CD4-positive, alpha-beta T cell treated with Interleukin-6 at 100 ng/mL for 8 hours (primary cell): ENCODE data around the gene PAXX.
"Not testable (repeated sequence)": the region's sequence is repeated elsewhere in the genome, so short reads cannot be mapped to it uniquely, and the experiment has no call there.

Experiments used
- DNase-seq: peaks from one replicate; pipeline ENCODE4 v3.0.0-alpha.2; 2020; ENCODE audit warnings: mixed read lengths, low spot score

Gene PAXX

DNA sequence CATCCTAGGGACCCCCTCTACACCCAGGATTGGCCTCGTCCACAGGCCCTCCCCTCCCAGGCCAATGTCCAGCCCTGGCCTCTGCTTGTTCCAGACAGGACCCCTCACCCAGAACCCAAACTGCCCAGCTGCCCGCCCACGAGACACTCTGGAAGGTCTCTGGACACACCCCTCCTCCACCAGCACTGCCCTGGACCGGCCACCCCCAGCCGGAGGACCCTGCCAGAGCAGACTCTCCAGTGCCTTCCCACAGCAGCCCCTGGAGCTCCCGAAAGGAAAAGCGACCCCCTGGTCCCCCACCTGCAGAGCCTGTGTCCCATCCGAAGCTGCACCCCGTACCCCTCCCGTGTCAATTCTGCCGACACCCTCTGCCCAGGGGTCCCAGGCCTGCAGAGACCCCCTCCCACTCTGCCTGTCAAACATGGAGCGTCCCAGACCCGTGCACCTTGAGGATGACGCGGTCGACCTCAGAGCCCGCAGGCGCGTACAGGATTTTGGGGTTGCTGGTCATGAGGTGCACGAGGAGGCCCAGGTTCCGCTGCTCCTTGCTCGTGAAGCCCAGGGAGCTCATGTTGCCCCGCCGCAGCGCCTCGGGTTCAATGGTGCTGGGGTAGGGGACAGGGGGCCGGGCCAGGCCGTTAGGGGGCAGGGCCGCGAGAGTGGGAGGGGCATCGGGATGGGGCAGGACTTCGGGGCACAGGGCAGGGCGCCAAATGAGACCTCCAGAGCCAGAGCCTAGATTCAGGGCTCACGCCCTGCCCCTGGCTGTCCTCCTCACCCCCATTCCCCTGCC lies 27.9 kb downstream of the PAXX start:
- DNase-seq: no peak

DNA sequence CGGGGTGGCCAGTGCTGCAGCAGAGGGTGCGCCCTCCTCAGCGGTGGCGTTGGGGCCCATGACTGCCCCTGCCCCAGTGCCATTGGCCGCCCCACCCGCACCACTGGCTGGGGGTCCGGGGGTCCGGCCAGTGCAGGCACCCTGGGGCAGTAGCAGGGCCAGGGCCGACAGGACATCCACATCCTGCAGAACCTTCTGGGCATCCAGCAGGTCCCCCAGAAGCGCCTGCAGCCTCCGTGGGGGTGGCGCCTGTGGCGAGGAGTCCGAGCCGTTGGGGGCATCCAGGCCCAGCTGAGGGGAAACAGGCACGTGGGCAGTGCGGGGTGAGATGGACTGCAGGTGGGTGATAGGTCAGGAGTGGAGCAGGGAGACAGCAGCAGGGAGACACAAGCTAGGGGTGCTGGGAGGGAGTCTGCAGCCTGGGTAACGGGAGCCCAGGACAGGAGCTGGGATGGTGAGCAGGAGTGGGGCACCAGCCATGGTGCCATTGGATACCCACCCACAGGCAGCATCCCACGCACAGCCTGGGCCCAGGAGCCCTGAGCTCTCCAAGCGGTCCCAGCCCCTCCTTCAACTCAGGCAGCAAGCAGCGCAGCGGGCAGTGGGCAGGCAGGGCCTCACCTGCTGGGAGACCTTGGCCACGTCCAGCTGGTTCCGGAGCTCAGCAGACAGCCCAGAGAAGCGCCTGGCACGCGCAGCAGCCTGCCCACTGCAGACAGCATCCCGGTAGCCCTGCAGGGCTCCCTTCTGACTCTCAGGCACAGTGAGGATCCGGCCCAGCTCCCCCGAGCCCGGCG lies 28.7 kb downstream of the PAXX start:
- DNase-seq: no peak

GRCh38 chr9:137021568-137021978 lies 29.4 kb downstream of the PAXX start:
- DNase-seq: no peak

GRCh38 chr9:137021979-137022661 lies 29.9 kb downstream of the PAXX start:
- DNase-seq: peak; percentile 63

DNA sequence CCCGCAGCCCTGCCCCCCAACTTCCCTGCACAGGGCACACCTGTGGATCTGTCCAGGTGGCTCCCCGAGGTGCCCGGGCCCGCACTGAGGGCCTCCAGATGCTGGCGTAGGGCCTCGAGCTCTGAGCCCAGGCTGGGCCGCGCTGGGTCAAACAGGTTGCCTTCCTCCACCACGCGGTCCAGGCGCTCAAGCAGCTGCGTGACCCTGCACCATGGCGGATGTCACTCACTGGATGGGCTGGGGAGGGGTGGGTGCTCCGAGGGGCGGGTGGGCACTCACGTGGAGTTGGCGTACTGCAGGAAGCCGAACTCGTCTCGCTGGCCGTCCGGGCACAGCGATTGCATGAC lies 30.4 kb downstream of the PAXX start:
- no peak for DNase-seq

DNA sequence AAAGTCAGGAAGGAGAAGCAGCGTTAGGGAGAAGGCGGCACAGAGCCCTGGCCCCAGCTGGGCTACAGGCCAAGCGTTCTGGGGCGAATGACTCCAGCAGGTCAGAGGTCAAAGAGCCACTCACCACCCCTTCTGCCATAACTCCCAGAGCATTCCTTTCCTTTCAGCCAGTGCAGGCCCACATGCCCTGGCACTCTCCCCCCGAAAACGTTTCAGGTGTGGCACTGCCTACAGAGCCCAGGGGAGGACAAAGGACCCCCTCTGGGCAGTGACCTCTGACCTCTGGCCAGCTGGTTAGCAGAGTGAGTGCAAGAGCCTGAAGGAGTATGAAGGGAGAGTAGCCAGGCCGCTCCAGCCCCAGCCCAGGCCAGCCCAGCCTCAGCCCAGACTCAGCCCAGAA lies 30.9 kb downstream of the PAXX start:
- DNase-seq: no peak

DNA sequence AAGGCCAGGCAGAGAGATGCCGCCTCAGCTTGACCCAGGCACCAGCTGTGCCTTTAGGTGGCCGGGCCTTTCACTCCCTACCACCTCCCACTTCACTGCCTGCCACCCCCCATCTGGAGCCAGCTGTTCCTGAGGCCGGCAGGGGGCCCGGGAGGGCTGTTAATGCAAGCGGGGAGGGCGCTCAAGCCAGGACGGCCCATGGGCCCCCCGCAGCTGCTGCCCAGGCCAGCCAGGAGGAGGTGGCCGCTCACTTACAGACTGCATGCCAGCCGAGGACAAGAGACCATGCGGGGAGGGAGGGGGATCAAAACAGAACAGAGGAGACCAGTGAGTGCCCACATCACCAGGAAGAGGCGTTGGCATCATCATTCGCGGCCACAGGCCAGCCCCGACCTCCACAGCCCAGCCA lies 31.4 kb downstream of the PAXX start:
- no peak for DNase-seq

- no peak for DNase-seq
Measured at GRCh38 chr9:137025517-137025966, 33.3 kb downstream of the PAXX start.

DNA sequence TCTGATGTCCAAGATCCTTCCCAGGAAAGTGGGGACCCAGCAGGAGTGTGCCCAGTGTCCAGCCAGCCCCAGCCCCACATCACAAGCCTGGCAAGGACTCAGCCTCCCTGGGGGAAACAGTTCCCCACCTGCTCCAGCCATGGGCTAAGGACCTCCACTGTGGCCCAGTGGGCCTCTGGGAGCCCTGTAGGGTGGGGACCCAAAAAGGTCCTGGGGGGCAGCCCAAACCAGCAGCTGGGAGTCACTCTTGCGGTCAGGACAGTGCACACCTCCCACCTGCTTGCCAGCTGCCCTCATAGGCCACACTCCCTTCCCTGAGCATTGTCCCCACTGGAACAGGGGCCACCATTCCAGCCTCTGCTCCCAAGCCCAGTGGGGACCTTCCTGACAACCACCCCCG lies 34.2 kb downstream of the PAXX start:
- no peak for DNase-seq

- DNase-seq: no peak
Measured at GRCh38 chr9:137026828-137027227, 34.6 kb downstream of the PAXX start.

DNA sequence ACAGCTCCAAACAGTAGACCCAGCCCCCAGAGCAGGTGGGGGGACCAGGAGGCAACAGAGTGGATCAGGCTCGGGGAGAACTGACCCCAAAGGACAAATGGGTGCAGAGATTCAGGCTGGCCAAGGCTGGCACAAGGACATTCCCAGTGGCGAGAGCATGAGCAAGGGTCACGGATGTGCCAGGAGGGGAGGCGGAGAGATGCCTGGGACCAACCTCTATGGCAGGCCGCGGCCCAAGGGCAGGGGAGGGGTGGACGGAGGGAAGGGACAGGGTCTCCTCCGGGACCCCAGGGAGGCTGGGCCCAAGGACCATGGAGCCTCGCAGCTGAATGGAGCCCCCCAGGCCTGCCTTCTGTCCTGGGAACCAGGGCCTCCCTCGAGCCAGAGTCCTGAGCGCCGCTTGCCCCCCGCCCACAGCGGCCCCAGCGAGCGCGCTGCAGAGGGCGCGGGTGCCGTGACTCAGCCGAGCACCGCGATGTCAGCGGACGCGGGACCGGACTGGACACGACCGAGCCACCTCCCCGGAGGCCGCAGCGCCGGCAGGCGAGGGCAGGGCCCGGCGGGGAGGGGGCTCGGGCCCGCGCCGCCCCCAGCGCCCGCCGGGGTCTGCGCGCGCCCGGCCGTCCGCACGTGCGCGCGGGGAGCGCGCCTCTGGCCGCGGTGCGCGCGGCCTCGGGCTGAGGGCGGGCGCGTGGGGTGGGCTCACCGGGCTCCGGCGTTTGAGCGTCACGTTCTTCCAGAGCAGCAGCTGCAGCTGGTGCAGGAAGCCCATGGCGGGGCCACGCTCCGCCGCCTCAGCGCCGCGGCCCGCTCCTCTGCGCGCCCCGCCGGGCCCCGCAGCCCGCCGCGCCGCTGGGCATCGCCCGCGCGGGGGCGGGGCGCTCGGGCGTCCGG lies 35.4 kb downstream of the PAXX start, which contains the start of gene ABCA2:
Gene ABCA2, minus strand, starts transcription at position 869 of the 894 bp plus-strand sequence. Its CDS starts 97 bp downstream, at position 772.
- no peak for DNase-seq

DNA sequence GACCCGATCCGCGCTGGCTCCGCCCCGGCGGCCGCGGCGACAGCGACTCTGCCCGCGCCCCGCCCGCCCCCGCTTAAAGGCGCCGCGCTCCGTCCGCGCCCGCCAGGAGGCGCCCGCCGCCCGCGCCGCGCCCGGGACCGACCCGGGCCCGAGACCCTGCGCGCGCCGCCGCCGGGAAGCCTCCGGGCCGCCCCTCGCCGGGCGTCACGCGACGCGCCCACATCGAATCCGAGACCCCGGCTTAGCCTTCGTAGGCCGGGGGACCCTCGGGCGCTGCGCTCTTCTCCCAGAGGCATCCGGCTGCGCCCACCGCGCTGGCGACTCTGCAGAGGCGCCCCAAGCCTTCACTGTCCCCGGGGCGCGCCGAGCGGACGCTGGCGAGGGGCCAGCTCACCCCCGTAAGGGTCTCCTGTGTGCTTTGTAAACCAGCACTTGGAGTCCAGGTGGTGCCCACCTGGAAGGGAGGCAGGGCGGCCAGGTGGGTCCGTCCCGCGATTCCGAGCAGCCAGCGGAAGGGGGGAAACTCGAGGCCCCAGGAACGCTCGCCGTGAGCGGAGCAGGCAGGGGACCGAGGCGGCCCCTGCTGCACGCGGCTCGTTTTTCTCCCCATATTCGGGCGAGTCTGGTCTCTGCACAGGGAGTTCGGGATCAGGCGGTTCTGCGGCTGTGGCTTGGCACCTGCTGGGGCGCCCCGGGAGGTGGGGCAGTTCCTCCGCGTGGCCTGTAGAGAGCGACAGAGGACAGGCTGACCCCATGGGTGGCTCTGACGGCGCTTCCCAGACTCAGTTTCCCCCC lies 36.2 kb downstream of the PAXX start:
- peak; percentile 61 for DNase-seq

- peak; percentile 58 for DNase-seq
Measured at GRCh38 chr9:137029058-137029936, 37.1 kb downstream of the PAXX start.

- no peak for DNase-seq
Measured at GRCh38 chr9:137030006-137030405, 37.8 kb downstream of the PAXX start.

- DNase-seq: peak; percentile 39
Measured at GRCh38 chr9:137030538-137031527, 38.6 kb downstream of the PAXX start.

GRCh38 chr9:137031904-137032640 lies 39.9 kb downstream of the PAXX start, which contains the start of gene FUT7:
Gene FUT7 (minus strand): TSS chr9:137032088. CDS start chr9:137031991, 97 bp downstream.
- peak; percentile 40 for DNase-seq

DNA sequence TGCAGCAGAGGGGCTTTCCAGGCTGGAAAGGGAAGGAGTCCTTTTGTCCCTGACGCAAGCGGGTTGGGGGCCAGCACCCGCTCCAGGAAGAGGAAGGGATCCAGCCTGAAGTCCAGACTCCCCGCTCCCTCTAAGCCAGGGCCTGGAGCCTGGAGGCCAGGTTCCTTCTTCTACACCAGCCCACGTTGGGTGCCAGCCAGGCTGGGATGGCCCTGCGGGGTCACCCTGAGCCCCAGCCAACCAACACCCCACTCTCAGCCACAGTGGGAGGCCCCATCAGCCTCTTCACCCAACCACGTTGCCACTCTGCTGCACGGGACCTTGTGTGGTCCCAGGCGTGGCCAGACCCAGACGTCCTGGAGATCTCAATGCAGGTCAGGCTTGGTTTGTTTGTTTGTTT lies 40.6 kb downstream of the PAXX start:
- DNase-seq: no peak

- DNase-seq: not testable (repeated sequence)
Measured at GRCh38 chr9:137033481-137033880, 41.3 kb downstream of the PAXX start.
